Measurements from ENCODE around the gene ACOT13. TPM values are rescaled to one million over a fixed set of nuclear protein-coding genes. Genes with fewer than 3 reads are reported as not detected.
A peak's percentile ranks its signal among the peaks of the same experiment; 100 is the strongest.
"Not testable (repeated sequence)": the region's sequence is repeated elsewhere in the genome, so short reads cannot be mapped to it uniquely, and the experiment has no call there.

ACOT13 gene
- total RNA-seq, 1 donor from 2014 or later = 4.5 TPM

GRCh38 chr6:24690593-24690992, 23.7 kb downstream of the ACOT13 start:
- FAIRE-seq (no peak), DNase-seq (ENCODE audit: low spot score in 2 of 2) (no peak)

GRCh38 chr6:24691550-24691949, 24.7 kb downstream of the ACOT13 start:
- DNase-seq (ENCODE audit: low spot score in 2 of 2) = no peak
- no peak for FAIRE-seq

- no peak for FAIRE-seq
- no peak for DNase-seq (ENCODE audit: low spot score in 2 of 2)
Observed at GRCh38 chr6:24692003-24692402, 25.1 kb downstream of the ACOT13 start.

- FAIRE-seq = no peak
- DNase-seq (ENCODE audit: low spot score in 2 of 2) = no peak
Observed at GRCh38 chr6:24692415-24692814, 25.5 kb downstream of the ACOT13 start.

GRCh38 chr6:24692848-24693592, 26.1 kb downstream of the ACOT13 start:
- no peak for DNase-seq (ENCODE audit: low spot score in 2 of 2)
- no peak for FAIRE-seq

GRCh38 chr6:24694198-24694597, 27.3 kb downstream of the ACOT13 start:
- FAIRE-seq (no peak), DNase-seq (ENCODE audit: low spot score in 2 of 2) (no peak)

GRCh38 chr6:24695635-24696034, 28.8 kb downstream of the ACOT13 start:
- DNase-seq (ENCODE audit: low spot score in 2 of 2) = peak in 1 of 2 donors; percentile 26
- not testable (repeated sequence) for FAIRE-seq

GRCh38 chr6:24696097-24696496, 29.2 kb downstream of the ACOT13 start:
- DNase-seq (ENCODE audit: low spot score in 2 of 2) = no peak
- FAIRE-seq = no peak

GRCh38 chr6:24699521-24700359, 32.9 kb downstream of the ACOT13 start:
- FAIRE-seq (no peak), DNase-seq (ENCODE audit: low spot score in 2 of 2) (no peak)

- DNase-seq (ENCODE audit: low spot score in 2 of 2) (no peak), FAIRE-seq (no peak)
Observed at GRCh38 chr6:24702720-24703282, 35.9 kb downstream of the ACOT13 start.

GRCh38 chr6:24704468-24704867, 37.6 kb downstream of the ACOT13 start:
- no peak for FAIRE-seq
- DNase-seq (ENCODE audit: low spot score in 2 of 2) = no peak

- no peak for FAIRE-seq
Observed at GRCh38 chr6:24708612-24709011, 41.7 kb downstream of the ACOT13 start.

GRCh38 chr6:24709014-24709711, 42.3 kb downstream of the ACOT13 start:
- DNase-seq (ENCODE audit: low spot score in 2 of 2) = no peak
- no peak for FAIRE-seq

More at GRCh38 chr6:24708612-24709011, 41.7 kb downstream of the ACOT13 start:
- no peak for DNase-seq (ENCODE audit: low spot score in 2 of 2)

GRCh38 chr6:24710519-24711303, 43.8 kb downstream of the ACOT13 start:
- no peak for FAIRE-seq
- no peak for DNase-seq (ENCODE audit: low spot score in 2 of 2)

GRCh38 chr6:24716602-24717148, 49.8 kb downstream of the ACOT13 start:
- not testable (repeated sequence) for DNase-seq (ENCODE audit: low spot score in 2 of 2); FAIRE-seq

- FAIRE-seq (no peak), DNase-seq (ENCODE audit: low spot score in 2 of 2) (no peak)
Observed at GRCh38 chr6:24718449-24719124, 51.7 kb downstream of the ACOT13 start.

GRCh38 chr6:24719125-24719971, 52.5 kb downstream of the ACOT13 start, which contains the start of gene C6orf62:
Gene C6orf62, minus strand, starts transcription at chr6:24719154. Its CDS starts 486 bp downstream, at chr6:24718668.
- FAIRE-seq = no peak

GRCh38 chr6:24720131-24720603, 53.3 kb downstream of the ACOT13 start:
- FAIRE-seq = no peak
- peak in 1 of 2 donors; percentile 32 for DNase-seq (ENCODE audit: low spot score in 2 of 2)

More at GRCh38 chr6:24719125-24719971, 52.5 kb downstream of the ACOT13 start, which contains the start of gene C6orf62:
- no peak for DNase-seq (ENCODE audit: low spot score in 2 of 2)

All from frontal cortex (tissue), 4 donors.